IMR-90 (cell line): ENCODE measurements around the gene MPPED1. TPM values are rescaled to one million over a fixed set of nuclear protein-coding genes. Genes with fewer than 3 reads are reported as not detected.

Experiments
- ATAC-seq: fragments of 200-7000 bp; cut with Tn5 transposase; 2 replicates; pipeline ENCODE4 v1.9.1; 2020; ENCODE audit warnings: low read depth, mild to moderate bottlenecking, moderate library complexity
- BruUV-seq: library from RNA; stranded (reverse); fragments of 400-500 nt; replicated peaks from 2 replicates; lab custom pipeline; 2021; lab: Mats Ljungman, UMichigan
- CTCF ChIA-PET: fragments of 300-600 bp; formaldehyde crosslinking; extraction: SDS; loops from one replicate; lab custom pipeline; 2021; ENCODE audit warnings: antibody characterized with exemption; lab: Yijun Ruan, JAX
- POLR2A ChIA-PET: fragments of 300-600 bp; sonication (Branson Sonifier 250); formaldehyde crosslinking; loops from one replicate; lab custom pipeline; 2022; ENCODE audit warnings: antibody characterized with exemption; ENCODE audit not compliant: unreplicated experiment; lab: Charles Lee
- DNase-seq: peaks from one replicate; pipeline ENCODE4 v3.0.0; 2013
- H2AFZ ChIP-seq: replicated peaks from 2 replicates; pipeline ENCODE3; 2013; ENCODE audit warnings: low read length, mild to moderate bottlenecking; ENCODE audit not compliant: poor library complexity
- H2AK5ac ChIP-seq: 2 replicates; pipeline ENCODE4 v1.6.1; 2013; ENCODE audit warnings: low read depth, low read length, inconsistent platforms
- H2AK9ac ChIP-seq: replicated peaks from 2 replicates; pipeline ENCODE3; 2013; ENCODE audit warnings: mild to moderate bottlenecking, low read depth, low read length, moderate library complexity; ENCODE audit not compliant: poor library complexity
- H2BK120ac ChIP-seq: 2 replicates; pipeline ENCODE4 v1.6.1; 2013; ENCODE audit warnings: low read depth, low read length, inconsistent platforms
- H2BK15ac ChIP-seq: 3 replicates; pipeline ENCODE4 v1.6.1; 2013; ENCODE audit warnings: low read depth, low read length, inconsistent platforms
- H2BK20ac ChIP-seq: 2 replicates; pipeline ENCODE4 v1.6.1; 2013; ENCODE audit warnings: low read depth, mild to moderate bottlenecking, inconsistent platforms, low read length, moderate library complexity
- H2BK5ac ChIP-seq: 2 replicates; pipeline ENCODE4 v1.6.1; 2013; ENCODE audit warnings: mild to moderate bottlenecking, low read depth, low read length, inconsistent platforms; ENCODE audit not compliant: poor library complexity, severe bottlenecking
- H3K14ac ChIP-seq: replicated peaks from 2 replicates; pipeline ENCODE4 v1.6.1; 2013; ENCODE audit warnings: low read depth, low read length, inconsistent platforms
- H3K18ac ChIP-seq: 2 replicates; pipeline ENCODE4 v1.6.1; 2013; ENCODE audit warnings: low read depth, low read length, control low read depth
- H3K23ac ChIP-seq: 2 replicates; pipeline ENCODE4 v1.6.1; 2013; ENCODE audit warnings: low read depth, low read length, inconsistent platforms
- H3K27ac ChIP-seq: 2 replicates; pipeline ENCODE4 v1.5.1; 2013; ENCODE audit warnings: mild to moderate bottlenecking, control low read depth, low read length; ENCODE audit not compliant: insufficient read depth
- H3K27me3 ChIP-seq: 2 replicates; pipeline ENCODE4 v1.6.1; 2013; ENCODE audit warnings: low read length; ENCODE audit not compliant: control insufficient read depth, insufficient read depth
- H3K36me3 ChIP-seq: 2 replicates; pipeline ENCODE4 v1.6.1; 2013; ENCODE audit warnings: low read length, mixed read lengths; ENCODE audit not compliant: control insufficient read depth, insufficient read depth
- H3K4ac ChIP-seq: 2 replicates; pipeline ENCODE4 v1.6.1; 2013; ENCODE audit warnings: low read depth, low read length, inconsistent platforms
- H3K4me1 ChIP-seq: 2 replicates; pipeline ENCODE4 v1.6.1; 2013; ENCODE audit warnings: low read length, mixed read lengths; ENCODE audit not compliant: control insufficient read depth, insufficient read depth
- H3K4me2 ChIP-seq: 2 replicates; pipeline ENCODE4 v1.6.1; 2013; ENCODE audit warnings: low read depth, mild to moderate bottlenecking, control low read depth, low read length, moderate library complexity
- H3K4me3 ChIP-seq: 2 replicates; pipeline ENCODE4 v1.5.1; 2013; ENCODE audit warnings: low read depth, mild to moderate bottlenecking, control low read depth, low read length, moderate library complexity; ENCODE audit not compliant: insufficient read depth
- H3K56ac ChIP-seq: 2 replicates; pipeline ENCODE4 v1.6.1; 2013; ENCODE audit warnings: low read length, inconsistent platforms; ENCODE audit not compliant: insufficient read depth; ENCODE audit errors: extremely low read depth
- H3K79me1 ChIP-seq, 2 experiments: 2 replicates each; pipeline ENCODE4 v1.6.1; 2013; ENCODE audit warnings: low read length in 2 of 2, inconsistent platforms in 1 of 2, low read depth in 1 of 2
- H3K9ac ChIP-seq: 2 replicates; pipeline ENCODE4 v1.6.1; 2013; ENCODE audit warnings: low read depth, low read length, control low read depth
- H3K9me1 ChIP-seq: 2 replicates; pipeline ENCODE4 v1.6.1; 2013; ENCODE audit warnings: low read length, inconsistent platforms; ENCODE audit not compliant: insufficient read depth
- H3K9me3 ChIP-seq: 2 replicates; pipeline ENCODE4 v1.6.1; 2013; ENCODE audit warnings: low read length; ENCODE audit not compliant: control insufficient read depth, insufficient read depth
- H4K20me1 ChIP-seq: 2 replicates; pipeline ENCODE4 v1.6.1; 2013; ENCODE audit warnings: low read length, inconsistent platforms; ENCODE audit not compliant: insufficient read depth
- H4K5ac ChIP-seq: 2 replicates; pipeline ENCODE4 v1.6.1; 2013; ENCODE audit warnings: mild to moderate bottlenecking, low read depth, low read length, control low read depth
- H4K8ac ChIP-seq, 2 experiments: 2 replicates each; pipeline ENCODE4 v1.6.1; 2013; ENCODE audit warnings: low read depth in 2 of 2, low read length in 2 of 2, control low read depth in 1 of 2, inconsistent platforms in 1 of 2
- H4K91ac ChIP-seq: 2 replicates; pipeline ENCODE4 v1.6.1; 2013; ENCODE audit warnings: low read depth, low read length, inconsistent platforms; ENCODE audit not compliant: insufficient read depth
- CEBPB ChIP-seq: IDR thresholded peaks from 2 replicates; pipeline ENCODE4 v1.6.1; 2012; ENCODE audit warnings: low read depth, low read length, improper control_type of control experiment
- CTCF ChIP-seq: conservative IDR thresholded peaks from 2 replicates; pipeline ENCODE4 v1.5.1; 2012; ENCODE audit warnings: mild to moderate bottlenecking, low read depth, low read length, improper control_type of control experiment
- FOS ChIP-seq: fragments of 150-350 bp; IDR thresholded peaks from 2 replicates; pipeline ENCODE4 v1.6.1; 2016; ENCODE audit warnings: low read depth, low read length
- MAFK ChIP-seq: IDR thresholded peaks from 2 replicates; pipeline ENCODE4 v1.6.1; 2012; ENCODE audit warnings: low read depth, low read length, improper control_type of control experiment
- MAZ ChIP-seq: IDR thresholded peaks from 2 replicates; pipeline ENCODE4 v1.6.1; 2012; ENCODE audit warnings: low read depth, mild to moderate bottlenecking, low read length, improper control_type of control experiment, moderate library complexity, borderline replicate concordance
- MXI1 ChIP-seq: IDR thresholded peaks from 2 replicates; pipeline ENCODE4 v1.6.1; 2012; ENCODE audit warnings: low read depth, mild to moderate bottlenecking, low read length, moderate library complexity, borderline replicate concordance
- POLR2A ChIP-seq: IDR thresholded peaks from 2 replicates; pipeline ENCODE4 v1.6.1; 2012; ENCODE audit warnings: mild to moderate bottlenecking, low read depth, low read length
- RAD21 ChIP-seq: IDR thresholded peaks from 2 replicates; pipeline ENCODE4 v1.6.1; 2012; ENCODE audit warnings: low read length, improper control_type of control experiment
- RFX5 ChIP-seq: IDR thresholded peaks from 2 replicates; pipeline ENCODE4 v1.8.0; 2012; ENCODE audit warnings: low read depth, mild to moderate bottlenecking, low read length, moderate library complexity
- WGBS, 2 experiments: methylation state at CpG; one replicate each; pipeline versions ENCODE4 v1.1.5 to v1.1.7; 2013; ENCODE audit warnings: missing lambda C conversion rate in 2 of 2; ENCODE audit not compliant: insufficient read length in 1 of 2; ENCODE audit errors: extremely low coverage in 2 of 2; 5-methylcytosine and 5-hydroxymethylcytosine counted together
- dilution Hi-C: fragments of 300-500 bp; cut with HindIII; formaldehyde crosslinking; loops from one replicate; pipeline ENCODE4 v1.14.3; 2018; ENCODE audit warnings: low sequenced_read_pairs; ENCODE audit not compliant: unreplicated experiment
- in situ Hi-C: fragments of 300-500 bp; cut with MboI; formaldehyde crosslinking; loops from 3 replicates; pipeline ENCODE4 v1.14.3; 2019; ENCODE audit warnings: low sequenced_read_pairs, inconsistent platforms, mixed read lengths
- intact Hi-C: fragments of 100-400 bp; cut with micrococcal nuclease; formaldehyde crosslinking; loops from 2 replicates; pipeline ENCODE4 v1.10.0; 2022
- polyA plus RNA-seq, 3 experiments: library from polyadenylated mRNA; depleted of rRNA; stranded (reverse); fragments of >200 nt; gene quantifications; 2 replicates each; pipeline ENCODE4 v1.2.3, GENCODE V29; 2012; ENCODE audit warnings: low replicate concordance in 1 of 3
- total RNA-seq: library from RNA; depleted of rRNA; stranded (reverse); fragments of >200 nt; gene quantifications from 2 replicates; pipeline ENCODE4 v1.2.3, GENCODE V29; 2012
- TF ChIP-seq, protein P1 (sequence below): fragments of 150-350 bp; IDR thresholded peaks from 2 replicates; pipeline ENCODE4 v1.6.1; 2016; ENCODE audit warnings: low read depth, mild to moderate bottlenecking, low read length, moderate library complexity, borderline replicate concordance

The MPPED1 gene
- total and polyA plus RNA-seq, 2 of the 4 experiments (the other 2 are of a cell fraction): not detected

DNA sequence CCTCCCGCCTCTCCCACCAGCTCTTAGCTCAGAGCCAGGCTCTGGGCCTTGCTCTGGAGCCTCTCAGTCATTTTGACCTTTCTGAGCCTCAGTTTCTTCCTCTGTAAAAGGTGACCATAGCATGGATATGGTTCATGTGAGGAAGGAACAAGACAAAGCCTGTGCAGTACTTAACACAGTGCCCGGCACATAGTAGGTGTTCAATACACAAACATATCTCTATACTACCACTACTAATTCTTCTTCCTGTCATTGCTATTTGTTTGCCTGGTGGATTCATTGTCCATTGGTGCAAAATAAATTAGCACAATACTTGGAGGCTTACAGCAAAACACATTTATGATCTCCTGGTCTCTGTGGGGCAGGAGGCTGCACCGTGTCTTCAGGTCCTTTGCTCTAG, 21.6 kb upstream of the MPPED1 start:
- Histone ChIP-seq H4K91ac (no peak overlapping the region), H4K20me1 (no peaks in the 10 kb centered on the region), H3K9me1 (no peaks in the 10 kb centered on the region), H2AK5ac (no peak overlapping the region), H2BK5ac (no peak overlapping the region), H2AFZ (no peak overlapping the region), H2AK9ac (no peak overlapping the region), H3K4me2 (no peak overlapping the region), H4K8ac (no peak overlapping the region), H3K23ac (no peak overlapping the region), H3K4me1 (no peaks in the 10 kb centered on the region), H3K9ac (no peak overlapping the region), H3K27ac (no peak overlapping the region), H3K4ac (no peak overlapping the region), H4K5ac (no peak overlapping the region), H3K4me3 (no peak overlapping the region), H3K79me1 (no peaks in the 10 kb centered on the region), H3K56ac (no peak overlapping the region), H3K18ac (no peak overlapping the region), H3K27me3 (peaks cover 17% of the 10 kb centered on the region; the same call in 1 of the 2 replicates), H3K14ac (no peak overlapping the region), H2BK20ac (no peak overlapping the region), H2BK120ac (no peak overlapping the region), H3K9me3 (no peaks in the 10 kb centered on the region), H3K36me3 (no peaks in the 10 kb centered on the region), H2BK15ac (no peak overlapping the region)
- ATAC-seq (no peak), DNase-seq (no peak)
- ChIA-PET POLR2A (no interaction called here), CTCF (no interaction called here)
- WGBS, 2 experiments: no CpG with 5 or more reads among the region's 3 CpGs
- in situ Hi-C loops (loop anchor here (25.0 kb wide), 1 partner anchor 1247 kb away; no protein-coding TSS in a partner anchor), dilution Hi-C loops (no loop called here), intact Hi-C loops (no loop called here)
- BruUV-seq: no TSS peak
- TF ChIP-seq POLR2A (no peak), MAFK (no peak), MAZ (no peak), CTCF (no peak), MXI1 (no peak), FOS (no peak), RFX5 (no peak), CEBPB (no peak), RAD21 (no peak)
- TF ChIP-seq, protein P1, sequence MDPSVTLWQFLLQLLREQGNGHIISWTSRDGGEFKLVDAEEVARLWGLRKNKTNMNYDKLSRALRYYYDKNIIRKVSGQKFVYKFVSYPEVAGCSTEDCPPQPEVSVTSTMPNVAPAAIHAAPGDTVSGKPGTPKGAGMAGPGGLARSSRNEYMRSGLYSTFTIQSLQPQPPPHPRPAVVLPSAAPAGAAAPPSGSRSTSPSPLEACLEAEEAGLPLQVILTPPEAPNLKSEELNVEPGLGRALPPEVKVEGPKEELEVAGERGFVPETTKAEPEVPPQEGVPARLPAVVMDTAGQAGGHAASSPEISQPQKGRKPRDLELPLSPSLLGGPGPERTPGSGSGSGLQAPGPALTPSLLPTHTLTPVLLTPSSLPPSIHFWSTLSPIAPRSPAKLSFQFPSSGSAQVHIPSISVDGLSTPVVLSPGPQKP: no peak
